Keratinocyte (primary cell): ENCODE results near the gene PROM1.

Experiments used
- EZH2 ChIP-seq: IDR thresholded peaks from one replicate; pipeline ENCODE4 v1.6.1; 2012; ENCODE audit warnings: inconsistent platforms, mild to moderate bottlenecking, low read length, moderate library complexity
- TF ChIP-seq, protein P1 (sequence below), 3 experiments: IDR thresholded peaks in 1 of 3; conservative IDR thresholded peaks in 1 of 3; optimal IDR thresholded peaks in 1 of 3; 2 replicates in 2 of 3; 3 replicates in 1 of 3; pipeline versions ENCODE3 to v1.5.1; 2011; ENCODE audit warnings: low read length in 3 of 3, mild to moderate bottlenecking in 3 of 3, moderate library complexity in 2 of 3, control low read depth in 1 of 3, inconsistent platforms in 1 of 3; ENCODE audit not compliant: insufficient read depth in 2 of 3; ENCODE audit errors: extremely low read depth in 1 of 3

DNA sequence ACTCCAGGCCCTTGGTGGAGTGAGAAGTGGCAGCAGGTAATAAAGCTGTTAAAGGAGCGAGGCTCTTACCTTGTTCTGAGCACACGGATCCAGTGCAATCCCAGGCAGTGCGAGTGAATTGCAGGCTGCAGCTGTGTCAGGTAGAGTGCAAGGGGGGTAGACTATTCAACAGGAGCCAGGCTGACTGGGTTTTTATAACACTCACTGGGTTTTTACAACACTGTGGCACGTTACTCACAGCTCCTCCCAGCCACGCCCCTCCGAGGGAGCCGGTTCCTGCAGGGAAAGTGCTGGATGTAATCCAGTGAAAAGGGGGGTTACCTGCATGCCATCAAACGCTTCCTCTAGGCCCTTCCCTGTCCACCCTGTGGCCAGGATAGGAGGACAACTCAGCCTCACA lies 145.6 kb downstream of the PROM1 start:
- TF ChIP-seq, protein P1, sequence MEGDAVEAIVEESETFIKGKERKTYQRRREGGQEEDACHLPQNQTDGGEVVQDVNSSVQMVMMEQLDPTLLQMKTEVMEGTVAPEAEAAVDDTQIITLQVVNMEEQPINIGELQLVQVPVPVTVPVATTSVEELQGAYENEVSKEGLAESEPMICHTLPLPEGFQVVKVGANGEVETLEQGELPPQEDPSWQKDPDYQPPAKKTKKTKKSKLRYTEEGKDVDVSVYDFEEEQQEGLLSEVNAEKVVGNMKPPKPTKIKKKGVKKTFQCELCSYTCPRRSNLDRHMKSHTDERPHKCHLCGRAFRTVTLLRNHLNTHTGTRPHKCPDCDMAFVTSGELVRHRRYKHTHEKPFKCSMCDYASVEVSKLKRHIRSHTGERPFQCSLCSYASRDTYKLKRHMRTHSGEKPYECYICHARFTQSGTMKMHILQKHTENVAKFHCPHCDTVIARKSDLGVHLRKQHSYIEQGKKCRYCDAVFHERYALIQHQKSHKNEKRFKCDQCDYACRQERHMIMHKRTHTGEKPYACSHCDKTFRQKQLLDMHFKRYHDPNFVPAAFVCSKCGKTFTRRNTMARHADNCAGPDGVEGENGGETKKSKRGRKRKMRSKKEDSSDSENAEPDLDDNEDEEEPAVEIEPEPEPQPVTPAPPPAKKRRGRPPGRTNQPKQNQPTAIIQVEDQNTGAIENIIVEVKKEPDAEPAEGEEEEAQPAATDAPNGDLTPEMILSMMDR (optimal IDR thresholded peaks at IDR 0.05 in 1 of 3, IDR thresholded peaks at IDR 0.05 in 1 of 3, conservative IDR thresholded peaks at IDR 0.05 in 1 of 3; ENCODE audit: extremely low read depth in 1 of 3, insufficient read depth in 2 of 3, low read length in 3 of 3): no peak
- no peak for TF ChIP-seq EZH2
